IMR-90 (cell line): ENCODE data around the gene NCAPD3.

ENCODE experiments used
- CEBPB ChIP-seq: IDR thresholded peaks from 2 replicates; pipeline ENCODE4 v1.6.1; 2012; ENCODE audit warnings: low read depth, low read length, improper control_type of control experiment
- ELK1 ChIP-seq: fragments of 150-350 bp; IDR thresholded peaks from 2 replicates; pipeline ENCODE4 v1.6.1; 2016; ENCODE audit warnings: low read depth, mild to moderate bottlenecking, low read length, moderate library complexity, borderline replicate concordance
- POLR2A ChIP-seq: IDR thresholded peaks from 2 replicates; pipeline ENCODE4 v1.6.1; 2012; ENCODE audit warnings: mild to moderate bottlenecking, low read depth, low read length
- RAD21 ChIP-seq: IDR thresholded peaks from 2 replicates; pipeline ENCODE4 v1.6.1; 2012; ENCODE audit warnings: low read length, improper control_type of control experiment
- RFX5 ChIP-seq: IDR thresholded peaks from 2 replicates; pipeline ENCODE4 v1.8.0; 2012; ENCODE audit warnings: low read depth, mild to moderate bottlenecking, low read length, moderate library complexity
- SMC3 ChIP-seq: fragments of 150-350 bp; IDR thresholded peaks from 2 replicates; pipeline ENCODE4 v1.6.1; 2016; ENCODE audit warnings: low read depth, mild to moderate bottlenecking, antibody characterized with exemption, low read length, moderate library complexity
- TF ChIP-seq, protein P1 (sequence below): conservative IDR thresholded peaks from 2 replicates; pipeline ENCODE4 v1.5.1; 2012; ENCODE audit warnings: mild to moderate bottlenecking, low read depth, low read length, improper control_type of control experiment

- TF ChIP-seq POLR2A (no peak), RFX5 (no peak), CEBPB (no peak), SMC3 (no peak), RAD21 (no peak), ELK1 (no peak)
- TF ChIP-seq, protein P1, sequence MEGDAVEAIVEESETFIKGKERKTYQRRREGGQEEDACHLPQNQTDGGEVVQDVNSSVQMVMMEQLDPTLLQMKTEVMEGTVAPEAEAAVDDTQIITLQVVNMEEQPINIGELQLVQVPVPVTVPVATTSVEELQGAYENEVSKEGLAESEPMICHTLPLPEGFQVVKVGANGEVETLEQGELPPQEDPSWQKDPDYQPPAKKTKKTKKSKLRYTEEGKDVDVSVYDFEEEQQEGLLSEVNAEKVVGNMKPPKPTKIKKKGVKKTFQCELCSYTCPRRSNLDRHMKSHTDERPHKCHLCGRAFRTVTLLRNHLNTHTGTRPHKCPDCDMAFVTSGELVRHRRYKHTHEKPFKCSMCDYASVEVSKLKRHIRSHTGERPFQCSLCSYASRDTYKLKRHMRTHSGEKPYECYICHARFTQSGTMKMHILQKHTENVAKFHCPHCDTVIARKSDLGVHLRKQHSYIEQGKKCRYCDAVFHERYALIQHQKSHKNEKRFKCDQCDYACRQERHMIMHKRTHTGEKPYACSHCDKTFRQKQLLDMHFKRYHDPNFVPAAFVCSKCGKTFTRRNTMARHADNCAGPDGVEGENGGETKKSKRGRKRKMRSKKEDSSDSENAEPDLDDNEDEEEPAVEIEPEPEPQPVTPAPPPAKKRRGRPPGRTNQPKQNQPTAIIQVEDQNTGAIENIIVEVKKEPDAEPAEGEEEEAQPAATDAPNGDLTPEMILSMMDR, result no peak
Observed at GRCh38 chr11:134235399-134235798, 11.6 kb upstream of the NCAPD3 start.
